ENCODE results near the gene PELI1. TPM values are rescaled to one million over a fixed set of nuclear protein-coding genes. Genes with fewer than 3 reads are reported as not detected.

PELI1 gene
- total and polyA plus RNA-seq, 8 donors = 5.5 to 15.9 (median 9.2) TPM

- H3K27me3 ChIP-seq = no peaks in the 10 kb centered on the region
- ATAC-seq = no peak
- no peak for FAIRE-seq
- H3K36me3 ChIP-seq = no peaks in the 10 kb centered on the region
- no peak overlapping the region for H3K4me3 ChIP-seq
- TF ChIP-seq, protein P1, sequence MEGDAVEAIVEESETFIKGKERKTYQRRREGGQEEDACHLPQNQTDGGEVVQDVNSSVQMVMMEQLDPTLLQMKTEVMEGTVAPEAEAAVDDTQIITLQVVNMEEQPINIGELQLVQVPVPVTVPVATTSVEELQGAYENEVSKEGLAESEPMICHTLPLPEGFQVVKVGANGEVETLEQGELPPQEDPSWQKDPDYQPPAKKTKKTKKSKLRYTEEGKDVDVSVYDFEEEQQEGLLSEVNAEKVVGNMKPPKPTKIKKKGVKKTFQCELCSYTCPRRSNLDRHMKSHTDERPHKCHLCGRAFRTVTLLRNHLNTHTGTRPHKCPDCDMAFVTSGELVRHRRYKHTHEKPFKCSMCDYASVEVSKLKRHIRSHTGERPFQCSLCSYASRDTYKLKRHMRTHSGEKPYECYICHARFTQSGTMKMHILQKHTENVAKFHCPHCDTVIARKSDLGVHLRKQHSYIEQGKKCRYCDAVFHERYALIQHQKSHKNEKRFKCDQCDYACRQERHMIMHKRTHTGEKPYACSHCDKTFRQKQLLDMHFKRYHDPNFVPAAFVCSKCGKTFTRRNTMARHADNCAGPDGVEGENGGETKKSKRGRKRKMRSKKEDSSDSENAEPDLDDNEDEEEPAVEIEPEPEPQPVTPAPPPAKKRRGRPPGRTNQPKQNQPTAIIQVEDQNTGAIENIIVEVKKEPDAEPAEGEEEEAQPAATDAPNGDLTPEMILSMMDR (IDR thresholded peaks at IDR 0.05) = no peak
- DNase-seq = no peak
- intact Hi-C loops (cut with DNase I) = loop anchor here in 2 of 3 donors (10.0 kb wide), 2 partner anchors 90 to 450 kb away; partner anchors contain the start of gene PELI1 (in 1 of the 2)
- 81 to 97% methylated on average over 4 of the region's 4 CpGs for WGBS, 2 donors
- peaks cover 0 to 3% (median 0%) of the 10 kb centered on the region in 3 donors for H3K4me1 ChIP-seq
- H3K9me3 ChIP-seq = no peaks in the 10 kb centered on the region
- no peak overlapping the region for H3K27ac ChIP-seq
Measured at GRCh38 chr2:64054161-64054915, 89.9 kb downstream of the PELI1 start.

DNA sequence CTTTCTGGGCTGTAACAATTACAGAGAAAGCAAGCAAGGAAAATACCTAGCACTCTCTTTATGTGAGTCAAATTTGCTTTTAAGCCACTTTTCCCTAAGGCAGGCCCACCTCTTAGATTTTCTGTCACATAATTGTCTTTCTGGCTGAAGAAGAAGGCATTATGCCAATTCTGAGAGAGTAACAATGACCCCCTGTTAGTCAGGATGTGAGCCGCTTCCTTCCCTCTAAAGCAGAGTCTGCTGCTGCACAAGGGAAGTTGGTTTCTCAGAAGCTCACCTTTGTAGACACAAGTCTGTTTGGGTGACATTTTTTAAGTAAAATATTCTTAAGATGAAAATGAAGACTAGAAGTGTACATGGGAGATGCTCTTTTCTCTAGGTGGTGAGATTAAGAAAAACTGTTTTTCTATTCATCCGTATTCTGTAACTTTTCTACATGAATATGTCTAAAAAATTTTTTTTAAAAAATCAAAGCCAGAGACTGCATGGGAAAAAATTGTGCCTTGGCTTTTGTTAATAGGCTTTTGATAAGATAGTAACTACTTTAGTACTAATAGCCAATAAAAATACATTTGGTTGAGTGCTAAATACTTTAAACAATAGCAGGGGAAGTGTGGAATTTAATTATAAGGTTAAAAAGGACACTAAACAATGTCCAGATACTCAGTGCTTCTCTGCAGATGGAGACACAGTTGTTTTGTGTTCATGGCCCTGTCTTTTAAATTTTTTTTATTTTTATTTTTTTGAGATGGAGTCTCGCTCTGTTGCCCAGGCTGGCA is 91.6 kb downstream of the PELI1 start:
- DNase-seq = no peak
- 75 to 85% methylated on average over 3 of the region's 3 CpGs for WGBS, 2 donors
- FAIRE-seq = no peak
- peaks cover 0 to 3% (median 0%) of the 10 kb centered on the region in 3 donors for H3K4me1 ChIP-seq
- no peaks in the 10 kb centered on the region for H3K36me3 ChIP-seq
- TF ChIP-seq, protein P1 (IDR thresholded peaks at IDR 0.05) = no peak
- no peaks in the 10 kb centered on the region for H3K9me3 ChIP-seq
- no peak overlapping the region for H3K4me3 ChIP-seq
- no peaks in the 10 kb centered on the region for H3K27me3 ChIP-seq
- ATAC-seq = no peak
- intact Hi-C loops (cut with DNase I) = loop anchor here in 2 of 3 donors (10.0 kb wide), 2 partner anchors 92 to 452 kb away; partner anchors contain the start of gene PELI1 (in 1 of the 2)
- H3K27ac ChIP-seq = no peak overlapping the region

DNA sequence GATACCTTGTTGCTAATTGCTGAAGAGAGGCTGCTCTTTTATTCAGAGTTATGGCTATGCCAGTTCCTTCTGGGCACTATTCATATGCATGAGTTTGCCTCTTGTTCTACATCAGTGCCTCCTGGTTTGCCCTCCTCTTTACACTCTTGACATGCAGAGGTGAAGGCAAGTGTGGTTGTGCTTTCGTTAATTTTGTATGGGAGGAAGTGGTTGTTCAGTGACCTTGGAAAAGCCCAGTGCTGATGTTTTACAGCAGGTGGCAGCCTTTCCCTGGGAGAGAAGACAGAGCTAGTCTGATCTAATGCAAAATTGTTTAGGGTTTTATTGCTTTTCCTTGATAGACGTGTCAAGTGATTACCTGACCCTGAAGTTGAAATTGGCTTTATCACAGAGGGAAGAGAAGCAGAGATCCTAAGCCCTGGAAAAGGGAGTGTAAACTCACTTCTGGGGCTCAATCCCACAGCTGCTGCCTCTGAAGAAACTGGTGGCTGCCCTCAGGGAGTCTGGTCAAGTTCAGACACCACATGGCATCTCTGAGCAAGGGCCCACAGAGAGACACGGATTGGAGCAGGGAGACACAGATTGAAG is 94.5 kb downstream of the PELI1 start:
- Histone ChIP-seq H3K36me3 (no peaks in the 10 kb centered on the region), H3K27me3 (no peaks in the 10 kb centered on the region), H3K9me3 (no peaks in the 10 kb centered on the region), H3K4me1 (peaks cover 0 to 3% (median 0%) of the 10 kb centered on the region in 3 donors), H3K27ac (no peak overlapping the region), H3K4me3 (no peak overlapping the region)
- WGBS, 2 donors = 2 to 8% methylated on average over 3 of the region's 3 CpGs
- intact Hi-C loops (cut with DNase I) = loop anchor here in 2 of 3 donors (10.0 kb wide), 2 partner anchors 95 to 455 kb away; partner anchors contain the start of gene PELI1 (in 1 of the 2)
- TF ChIP-seq, protein P1 (IDR thresholded peaks at IDR 0.05) = peak; percentile 59 to 75 (median 70)
- peak in 3 of 6 donors; percentile 63 to 79 (median 67) for DNase-seq
- ATAC-seq = peak; percentile 96 to 99 (median 98)
- no peak for FAIRE-seq

- H3K36me3 ChIP-seq = no peaks in the 10 kb centered on the region
- ATAC-seq = no peak
- WGBS, 2 donors = 83 to 88% methylated on average over 2 of the region's 2 CpGs
- peaks cover 0 to 3% (median 0%) of the 10 kb centered on the region in 3 donors for H3K4me1 ChIP-seq
- no peak for FAIRE-seq
- no peak overlapping the region for H3K27ac ChIP-seq
- H3K9me3 ChIP-seq = no peaks in the 10 kb centered on the region
- DNase-seq = no peak
- TF ChIP-seq, protein P1 (IDR thresholded peaks at IDR 0.05) = no peak
- no peaks in the 10 kb centered on the region for H3K27me3 ChIP-seq
- H3K4me3 ChIP-seq = no peak overlapping the region
- intact Hi-C loops (cut with DNase I) = no loop called here
Measured at GRCh38 chr2:64045938-64046337, 98.3 kb downstream of the PELI1 start.

Other genes starting within 250 kb of the PELI1 start
- gene VPS54, start 125.0 kb downstream of the PELI1 start, total RNA-seq = 10 to 100 TPM; 11.1 to 18.1 (median 13.0) TPM
- gene VPS54, start 125.0 kb downstream of the PELI1 start, polyA plus RNA-seq = 10 to 100 TPM in 1 of 2 donors, 1 to 10 TPM in 1; 7.9 to 17.8 TPM